Endothelial cell of umbilical vein (primary cell): ENCODE data around the gene MT2A.
A peak's percentile ranks its signal among the peaks of the same experiment; 100 is the strongest.

ENCODE experiments used
- FOS ChIP-seq: IDR thresholded peaks from 2 replicates; pipeline ENCODE4 v1.6.1; 2011; ENCODE audit warnings: mild to moderate bottlenecking, low read length, moderate library complexity, borderline replicate concordance; ENCODE audit not compliant: insufficient read depth
- POLR2A ChIP-seq: IDR thresholded peaks from 2 replicates; pipeline ENCODE4 v1.6.1; 2012; ENCODE audit warnings: low read depth, mild to moderate bottlenecking, control low read depth, low read length
- TF ChIP-seq, protein P1 (sequence below), 2 donors: IDR thresholded peaks; 1 replicate in 1 of 2; 2 replicates in 1 of 2; pipeline ENCODE4 v1.5.1; 2011; ENCODE audit warnings: low read length in 2 of 2, mild to moderate bottlenecking in 2 of 2, moderate library complexity in 2 of 2, control low read depth in 1 of 2, inconsistent platforms in 1 of 2, low read depth in 1 of 2; ENCODE audit not compliant: insufficient read depth in 1 of 2; ENCODE audit errors: extremely low read depth in 1 of 2

DNA sequence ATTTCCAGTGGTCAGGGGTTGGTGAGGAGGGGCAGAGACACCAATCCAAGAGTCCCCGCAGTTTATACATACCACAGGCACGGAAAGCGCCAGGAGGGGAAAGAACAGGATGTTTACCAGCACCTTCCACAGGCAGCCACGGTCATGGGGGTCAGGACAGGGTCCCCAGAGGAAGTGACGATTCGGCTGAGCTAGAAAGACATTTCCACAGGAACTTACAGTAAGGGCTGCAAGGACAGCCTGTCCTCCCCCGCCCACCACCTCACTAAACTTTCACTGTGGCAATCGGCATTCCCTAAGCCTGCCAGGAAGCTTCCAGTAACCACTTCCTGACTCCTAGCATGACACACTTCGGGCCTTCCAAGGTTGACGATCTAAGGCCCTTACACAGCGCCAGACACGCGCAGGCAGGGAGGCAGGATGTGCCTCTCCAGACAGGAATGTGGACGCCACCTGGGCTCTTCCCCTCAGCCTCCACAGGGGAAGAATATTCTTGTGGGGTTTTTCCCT, 1.2 kb upstream of the MT2A start:
- TF ChIP-seq, protein P1, sequence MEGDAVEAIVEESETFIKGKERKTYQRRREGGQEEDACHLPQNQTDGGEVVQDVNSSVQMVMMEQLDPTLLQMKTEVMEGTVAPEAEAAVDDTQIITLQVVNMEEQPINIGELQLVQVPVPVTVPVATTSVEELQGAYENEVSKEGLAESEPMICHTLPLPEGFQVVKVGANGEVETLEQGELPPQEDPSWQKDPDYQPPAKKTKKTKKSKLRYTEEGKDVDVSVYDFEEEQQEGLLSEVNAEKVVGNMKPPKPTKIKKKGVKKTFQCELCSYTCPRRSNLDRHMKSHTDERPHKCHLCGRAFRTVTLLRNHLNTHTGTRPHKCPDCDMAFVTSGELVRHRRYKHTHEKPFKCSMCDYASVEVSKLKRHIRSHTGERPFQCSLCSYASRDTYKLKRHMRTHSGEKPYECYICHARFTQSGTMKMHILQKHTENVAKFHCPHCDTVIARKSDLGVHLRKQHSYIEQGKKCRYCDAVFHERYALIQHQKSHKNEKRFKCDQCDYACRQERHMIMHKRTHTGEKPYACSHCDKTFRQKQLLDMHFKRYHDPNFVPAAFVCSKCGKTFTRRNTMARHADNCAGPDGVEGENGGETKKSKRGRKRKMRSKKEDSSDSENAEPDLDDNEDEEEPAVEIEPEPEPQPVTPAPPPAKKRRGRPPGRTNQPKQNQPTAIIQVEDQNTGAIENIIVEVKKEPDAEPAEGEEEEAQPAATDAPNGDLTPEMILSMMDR (IDR thresholded peaks at IDR 0.05; ENCODE audit: extremely low read depth in 1 of 2, insufficient read depth in 1 of 2, low read depth in 1 of 2, low read length in 2 of 2): no peak
- TF ChIP-seq FOS: peak; percentile 89
- peak; percentile 94 for TF ChIP-seq POLR2A
